ENCODE measurements around the gene IGF2BP2. TPM values are rescaled to one million over a fixed set of nuclear protein-coding genes. Genes with fewer than 3 reads are reported as not detected.

Gene IGF2BP2
- total and polyA plus RNA-seq, 2 of the 8 experiments (the other 6 are each of a cell fraction or from before 2014, with no cell fraction given) = 7.4 to 121 TPM

DNA sequence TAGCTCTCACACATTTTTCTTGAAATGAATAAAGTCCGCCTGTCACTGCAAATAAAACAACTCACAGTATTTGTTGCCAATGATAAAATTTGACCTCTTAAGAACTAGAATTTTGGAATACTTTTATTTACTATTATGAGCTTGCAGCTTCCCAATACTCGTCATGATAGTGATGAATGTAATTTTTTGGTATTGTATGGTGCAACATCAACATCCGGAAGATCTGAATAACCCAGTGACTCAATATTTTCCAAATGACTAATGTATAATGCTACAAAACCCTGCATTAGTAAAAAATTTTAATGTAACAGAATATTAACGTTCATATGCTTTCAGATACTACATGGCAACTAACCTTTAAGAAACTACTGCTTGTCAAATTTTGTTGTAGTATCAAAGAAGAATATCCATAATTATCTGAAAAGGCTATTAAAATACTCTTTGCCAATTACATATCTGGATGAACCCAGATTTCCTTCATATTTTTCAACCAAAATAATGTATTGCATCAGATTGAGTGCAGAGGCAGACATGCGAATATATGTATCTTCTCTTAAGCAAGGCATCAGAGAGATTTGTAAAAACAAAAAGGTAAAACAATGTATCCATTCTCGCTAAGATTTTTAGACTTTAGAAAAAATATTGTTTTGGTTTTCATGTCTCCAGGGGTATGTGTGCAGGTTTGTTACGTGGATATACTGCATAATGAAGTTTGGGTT lies 95.3 kb downstream of the IGF2BP2 start (continued):
- TF ChIP-seq TAF7 (optimal IDR thresholded peaks at IDR 0.05; ENCODE audit: borderline replicate concordance, low read depth, low read length) (no peak), POLR2AphosphoS5 (IDR thresholded peaks at IDR 0.05; ENCODE audit: low read depth, low read length) (no peak), SP2 (IDR thresholded peaks at IDR 0.05; ENCODE audit: low read length) (no peak), TEAD4 (IDR thresholded peaks at IDR 0.05; ENCODE audit: low read depth, low read length) (no peak), EGR1 (IDR thresholded peaks at IDR 0.05; ENCODE audit: borderline replicate concordance, low read depth, low read length) (no peak), RAD21 (IDR thresholded peaks at IDR 0.05 in 1 of 2, conservative IDR thresholded peaks at IDR 0.05 in 1 of 2; ENCODE audit: low read depth in 2 of 2, low read length in 2 of 2) (no peak), EP300 (IDR thresholded peaks at IDR 0.05; ENCODE audit: borderline replicate concordance in 1 of 2, low read depth in 2 of 2, low read length in 2 of 2) (no peak)
- TF ChIP-seq, protein P1, sequence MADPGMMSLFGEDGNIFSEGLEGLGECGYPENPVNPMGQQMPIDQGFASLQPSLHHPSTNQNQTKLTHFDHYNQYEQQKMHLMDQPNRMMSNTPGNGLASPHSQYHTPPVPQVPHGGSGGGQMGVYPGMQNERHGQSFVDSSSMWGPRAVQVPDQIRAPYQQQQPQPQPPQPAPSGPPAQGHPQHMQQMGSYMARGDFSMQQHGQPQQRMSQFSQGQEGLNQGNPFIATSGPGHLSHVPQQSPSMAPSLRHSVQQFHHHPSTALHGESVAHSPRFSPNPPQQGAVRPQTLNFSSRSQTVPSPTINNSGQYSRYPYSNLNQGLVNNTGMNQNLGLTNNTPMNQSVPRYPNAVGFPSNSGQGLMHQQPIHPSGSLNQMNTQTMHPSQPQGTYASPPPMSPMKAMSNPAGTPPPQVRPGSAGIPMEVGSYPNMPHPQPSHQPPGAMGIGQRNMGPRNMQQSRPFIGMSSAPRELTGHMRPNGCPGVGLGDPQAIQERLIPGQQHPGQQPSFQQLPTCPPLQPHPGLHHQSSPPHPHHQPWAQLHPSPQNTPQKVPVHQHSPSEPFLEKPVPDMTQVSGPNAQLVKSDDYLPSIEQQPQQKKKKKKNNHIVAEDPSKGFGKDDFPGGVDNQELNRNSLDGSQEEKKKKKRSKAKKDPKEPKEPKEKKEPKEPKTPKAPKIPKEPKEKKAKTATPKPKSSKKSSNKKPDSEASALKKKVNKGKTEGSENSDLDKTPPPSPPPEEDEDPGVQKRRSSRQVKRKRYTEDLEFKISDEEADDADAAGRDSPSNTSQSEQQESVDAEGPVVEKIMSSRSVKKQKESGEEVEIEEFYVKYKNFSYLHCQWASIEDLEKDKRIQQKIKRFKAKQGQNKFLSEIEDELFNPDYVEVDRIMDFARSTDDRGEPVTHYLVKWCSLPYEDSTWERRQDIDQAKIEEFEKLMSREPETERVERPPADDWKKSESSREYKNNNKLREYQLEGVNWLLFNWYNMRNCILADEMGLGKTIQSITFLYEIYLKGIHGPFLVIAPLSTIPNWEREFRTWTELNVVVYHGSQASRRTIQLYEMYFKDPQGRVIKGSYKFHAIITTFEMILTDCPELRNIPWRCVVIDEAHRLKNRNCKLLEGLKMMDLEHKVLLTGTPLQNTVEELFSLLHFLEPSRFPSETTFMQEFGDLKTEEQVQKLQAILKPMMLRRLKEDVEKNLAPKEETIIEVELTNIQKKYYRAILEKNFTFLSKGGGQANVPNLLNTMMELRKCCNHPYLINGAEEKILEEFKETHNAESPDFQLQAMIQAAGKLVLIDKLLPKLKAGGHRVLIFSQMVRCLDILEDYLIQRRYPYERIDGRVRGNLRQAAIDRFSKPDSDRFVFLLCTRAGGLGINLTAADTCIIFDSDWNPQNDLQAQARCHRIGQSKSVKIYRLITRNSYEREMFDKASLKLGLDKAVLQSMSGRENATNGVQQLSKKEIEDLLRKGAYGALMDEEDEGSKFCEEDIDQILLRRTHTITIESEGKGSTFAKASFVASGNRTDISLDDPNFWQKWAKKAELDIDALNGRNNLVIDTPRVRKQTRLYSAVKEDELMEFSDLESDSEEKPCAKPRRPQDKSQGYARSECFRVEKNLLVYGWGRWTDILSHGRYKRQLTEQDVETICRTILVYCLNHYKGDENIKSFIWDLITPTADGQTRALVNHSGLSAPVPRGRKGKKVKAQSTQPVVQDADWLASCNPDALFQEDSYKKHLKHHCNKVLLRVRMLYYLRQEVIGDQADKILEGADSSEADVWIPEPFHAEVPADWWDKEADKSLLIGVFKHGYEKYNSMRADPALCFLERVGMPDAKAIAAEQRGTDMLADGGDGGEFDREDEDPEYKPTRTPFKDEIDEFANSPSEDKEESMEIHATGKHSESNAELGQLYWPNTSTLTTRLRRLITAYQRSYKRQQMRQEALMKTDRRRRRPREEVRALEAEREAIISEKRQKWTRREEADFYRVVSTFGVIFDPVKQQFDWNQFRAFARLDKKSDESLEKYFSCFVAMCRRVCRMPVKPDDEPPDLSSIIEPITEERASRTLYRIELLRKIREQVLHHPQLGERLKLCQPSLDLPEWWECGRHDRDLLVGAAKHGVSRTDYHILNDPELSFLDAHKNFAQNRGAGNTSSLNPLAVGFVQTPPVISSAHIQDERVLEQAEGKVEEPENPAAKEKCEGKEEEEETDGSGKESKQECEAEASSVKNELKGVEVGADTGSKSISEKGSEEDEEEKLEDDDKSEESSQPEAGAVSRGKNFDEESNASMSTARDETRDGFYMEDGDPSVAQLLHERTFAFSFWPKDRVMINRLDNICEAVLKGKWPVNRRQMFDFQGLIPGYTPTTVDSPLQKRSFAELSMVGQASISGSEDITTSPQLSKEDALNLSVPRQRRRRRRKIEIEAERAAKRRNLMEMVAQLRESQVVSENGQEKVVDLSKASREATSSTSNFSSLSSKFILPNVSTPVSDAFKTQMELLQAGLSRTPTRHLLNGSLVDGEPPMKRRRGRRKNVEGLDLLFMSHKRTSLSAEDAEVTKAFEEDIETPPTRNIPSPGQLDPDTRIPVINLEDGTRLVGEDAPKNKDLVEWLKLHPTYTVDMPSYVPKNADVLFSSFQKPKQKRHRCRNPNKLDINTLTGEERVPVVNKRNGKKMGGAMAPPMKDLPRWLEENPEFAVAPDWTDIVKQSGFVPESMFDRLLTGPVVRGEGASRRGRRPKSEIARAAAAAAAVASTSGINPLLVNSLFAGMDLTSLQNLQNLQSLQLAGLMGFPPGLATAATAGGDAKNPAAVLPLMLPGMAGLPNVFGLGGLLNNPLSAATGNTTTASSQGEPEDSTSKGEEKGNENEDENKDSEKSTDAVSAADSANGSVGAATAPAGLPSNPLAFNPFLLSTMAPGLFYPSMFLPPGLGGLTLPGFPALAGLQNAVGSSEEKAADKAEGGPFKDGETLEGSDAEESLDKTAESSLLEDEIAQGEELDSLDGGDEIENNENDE (IDR thresholded peaks at IDR 0.05; ENCODE audit: insufficient replicate concordance, low read length) = no peak
- TF ChIP-seq, protein P2, sequence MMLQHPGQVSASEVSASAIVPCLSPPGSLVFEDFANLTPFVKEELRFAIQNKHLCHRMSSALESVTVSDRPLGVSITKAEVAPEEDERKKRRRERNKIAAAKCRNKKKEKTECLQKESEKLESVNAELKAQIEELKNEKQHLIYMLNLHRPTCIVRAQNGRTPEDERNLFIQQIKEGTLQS (IDR thresholded peaks at IDR 0.05; ENCODE audit: insufficient read depth, low read depth, low read length) = no peak

Measured in H1 (cell line).